ENCODE results near the gene ZYG11B. TPM values are rescaled to one million over a fixed set of nuclear protein-coding genes. Genes with fewer than 3 reads are reported as not detected.
"Not testable (repeated sequence)": the region's sequence is repeated elsewhere in the genome, so short reads cannot be mapped to it uniquely, and the experiment has no call there.

ZYG11B gene
- total and polyA plus RNA-seq, 4 donors = 7.6 to 32.3 (median 18.3) TPM

DNA sequence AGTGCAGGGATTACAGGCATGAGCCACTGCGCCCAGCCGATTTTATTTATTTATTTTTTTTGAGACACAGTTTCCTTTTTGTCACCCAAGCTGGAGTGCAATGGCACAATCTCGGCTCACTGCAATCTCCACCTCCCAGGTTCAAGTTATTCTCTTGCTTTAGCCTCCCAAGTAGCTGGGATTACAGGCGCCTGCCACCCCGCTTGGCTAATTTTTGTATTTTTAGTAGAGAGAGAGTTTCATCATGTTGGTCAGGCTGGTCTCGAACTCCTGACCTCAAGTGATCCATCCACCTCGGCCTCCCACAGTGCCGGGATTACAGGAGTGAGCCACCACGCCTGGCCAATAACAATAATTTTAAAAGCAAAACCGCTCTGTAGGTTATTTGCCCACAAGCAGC is 112.9 kb downstream of the ZYG11B start:
- ATAC-seq (ENCODE audit: low FRiP score); DNase-seq; H3K27me3 ChIP-seq (ENCODE audit: control insufficient read depth in 1 of 2, insufficient read depth in 2 of 2, low read length in 1 of 2); H3K9me3 ChIP-seq (ENCODE audit: control insufficient read depth, low read length); H3K4me3 ChIP-seq (ENCODE audit: low read length in 2 of 2); H3K4me1 ChIP-seq (ENCODE audit: control insufficient read depth in 1 of 2, insufficient read depth in 2 of 2, low read length in 2 of 2); H3K27ac ChIP-seq (ENCODE audit: low read depth in 1 of 2, low read length in 2 of 2); intact Hi-C loops (cut with DNase I); H3K36me3 ChIP-seq (ENCODE audit: control insufficient read depth in 1 of 2, insufficient read depth in 2 of 2, low read length in 1 of 2): not testable (repeated sequence)
- WGBS, 2 donors = 94 to 95% methylated on average over 10 of the region's 10 CpGs

DNA sequence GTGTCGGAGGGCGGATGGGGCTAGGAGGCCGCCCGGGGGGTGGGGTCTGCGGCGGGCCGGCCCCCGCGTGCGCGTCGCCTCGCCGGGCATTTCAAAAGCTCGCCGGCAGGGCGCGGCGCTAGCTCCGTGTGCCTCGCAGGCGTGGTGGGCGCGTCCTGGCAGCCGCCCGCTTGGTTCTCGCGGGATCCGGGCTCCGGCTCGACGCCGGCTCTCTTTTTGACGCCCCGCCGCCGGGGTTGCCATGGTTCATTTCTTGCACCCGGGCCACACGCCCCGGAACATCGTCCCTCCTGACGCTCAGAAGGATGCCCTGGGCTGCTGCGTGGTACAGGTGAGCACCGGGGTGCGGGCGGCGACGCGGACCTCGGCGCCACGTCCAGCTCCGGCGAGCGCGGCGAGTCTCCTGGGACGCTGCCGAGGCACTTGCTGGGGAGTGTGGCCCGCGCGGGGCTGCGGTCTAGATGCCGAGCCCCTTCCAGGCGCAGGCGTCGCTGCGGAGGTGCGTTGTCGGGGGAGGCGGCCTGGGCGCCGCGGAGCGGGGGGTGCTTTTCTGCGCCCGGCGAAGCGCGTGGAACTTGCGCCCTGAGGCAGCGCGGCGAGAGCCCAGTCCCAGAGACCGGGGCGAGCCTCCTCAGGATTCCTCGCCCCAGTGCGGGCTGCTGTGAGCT is 116.5 kb downstream of the ZYG11B start, which contains the start of gene ZYG11A:
TSS of gene ZYG11A (plus strand) at position 118 of the 668 bp plus-strand sequence. CDS start at position 242, 124 bp downstream.
- H3K27me3 ChIP-seq (ENCODE audit: control insufficient read depth in 1 of 2, insufficient read depth in 2 of 2, low read length in 1 of 2) = peaks cover 0 to 2% of the 10 kb centered on the region in 2 donors
- WGBS, 2 donors = 1 to 2% methylated on average over 52 to 88 of the region's 88 CpGs

DNA sequence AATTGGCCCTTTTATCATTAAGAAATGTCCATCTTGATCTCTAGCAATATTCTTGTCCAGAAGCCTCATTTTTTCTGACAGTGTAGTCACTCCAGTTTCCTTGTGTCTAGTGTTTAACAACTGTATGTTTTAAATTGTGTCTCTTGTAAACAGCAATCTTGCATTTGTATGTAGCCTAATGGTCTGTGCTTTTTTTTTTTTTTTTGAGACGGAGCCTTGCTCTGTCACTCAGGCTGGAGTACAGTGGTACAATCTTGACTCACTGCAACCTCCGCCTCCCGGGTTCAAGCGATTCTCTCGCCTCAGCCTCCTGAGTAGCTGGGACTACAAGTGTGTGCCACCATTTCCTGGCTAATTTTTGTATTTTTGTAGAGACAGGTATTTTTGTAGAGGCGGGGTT is 118.9 kb downstream of the ZYG11B start:
- H3K9me3 ChIP-seq (ENCODE audit: control insufficient read depth, low read length); DNase-seq; H3K4me3 ChIP-seq (ENCODE audit: low read length in 2 of 2); H3K27ac ChIP-seq (ENCODE audit: low read depth in 1 of 2, low read length in 2 of 2); intact Hi-C loops (cut with DNase I); H3K36me3 ChIP-seq (ENCODE audit: control insufficient read depth in 1 of 2, insufficient read depth in 2 of 2, low read length in 1 of 2); ATAC-seq (ENCODE audit: low FRiP score); H3K27me3 ChIP-seq (ENCODE audit: control insufficient read depth in 1 of 2, insufficient read depth in 2 of 2, low read length in 1 of 2); H3K4me1 ChIP-seq (ENCODE audit: control insufficient read depth in 1 of 2, insufficient read depth in 2 of 2, low read length in 2 of 2): not testable (repeated sequence)
- WGBS, 2 donors = 77 to 89% methylated on average over 6 of the region's 6 CpGs

More for the DNA sequence above, 116.5 kb downstream of the ZYG11B start, which contains the start of gene ZYG11A:
- no peak within 1 kb of the TSS for H3K4me3 ChIP-seq (ENCODE audit: low read length in 2 of 2)
- peak; percentile 83 for ATAC-seq (ENCODE audit: low FRiP score)
- intact Hi-C loops (cut with DNase I) = no loop called here
- H3K9me3 ChIP-seq (ENCODE audit: control insufficient read depth, low read length) = no peaks in the 10 kb centered on the region
- DNase-seq = peak; percentile 66 to 86
- H3K36me3 ChIP-seq (ENCODE audit: control insufficient read depth in 1 of 2, insufficient read depth in 2 of 2, low read length in 1 of 2) = no peaks in the 10 kb centered on the region
- H3K27ac ChIP-seq (ENCODE audit: low read depth in 1 of 2, low read length in 2 of 2) = no peak within 1 kb of the TSS
- no peaks in the 10 kb centered on the region for H3K4me1 ChIP-seq (ENCODE audit: control insufficient read depth in 1 of 2, insufficient read depth in 2 of 2, low read length in 2 of 2)

DNA sequence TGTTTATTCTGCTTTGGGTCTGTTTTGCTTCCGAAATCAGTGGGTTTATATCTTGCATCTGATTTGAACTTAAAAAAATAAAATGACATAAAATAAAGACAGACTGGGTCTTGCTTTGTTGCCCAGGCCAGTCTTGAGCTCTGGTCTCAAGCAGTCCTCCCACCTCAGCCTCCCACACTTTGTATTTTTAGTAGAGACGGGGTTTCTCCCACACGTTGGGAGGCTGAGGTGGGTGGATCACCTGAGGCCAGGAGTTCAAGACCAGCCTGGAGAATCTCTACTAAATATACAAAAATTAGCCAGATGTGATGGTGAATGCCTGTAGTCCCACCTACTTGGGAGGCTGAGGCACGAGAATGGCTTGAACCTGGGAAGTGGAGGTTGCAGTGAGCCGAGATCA is 122.2 kb downstream of the ZYG11B start:
- Histone ChIP-seq H3K4me3 (ENCODE audit: low read length in 2 of 2) (no peak overlapping the region), H3K36me3 (ENCODE audit: control insufficient read depth in 1 of 2, insufficient read depth in 2 of 2, low read length in 1 of 2) (no peaks in the 10 kb centered on the region), H3K27ac (ENCODE audit: low read depth in 1 of 2, low read length in 2 of 2) (no peak overlapping the region), H3K27me3 (ENCODE audit: control insufficient read depth in 1 of 2, insufficient read depth in 2 of 2, low read length in 1 of 2) (no peaks in the 10 kb centered on the region), H3K4me1 (ENCODE audit: control insufficient read depth in 1 of 2, insufficient read depth in 2 of 2, low read length in 2 of 2) (no peaks in the 10 kb centered on the region), H3K9me3 (ENCODE audit: control insufficient read depth, low read length) (no peaks in the 10 kb centered on the region)
- no peak for DNase-seq
- intact Hi-C loops (cut with DNase I) = no loop called here
- no peak for ATAC-seq (ENCODE audit: low FRiP score)
- WGBS, 2 donors = 79% methylated on average over 5 of the region's 5 CpGs

DNA sequence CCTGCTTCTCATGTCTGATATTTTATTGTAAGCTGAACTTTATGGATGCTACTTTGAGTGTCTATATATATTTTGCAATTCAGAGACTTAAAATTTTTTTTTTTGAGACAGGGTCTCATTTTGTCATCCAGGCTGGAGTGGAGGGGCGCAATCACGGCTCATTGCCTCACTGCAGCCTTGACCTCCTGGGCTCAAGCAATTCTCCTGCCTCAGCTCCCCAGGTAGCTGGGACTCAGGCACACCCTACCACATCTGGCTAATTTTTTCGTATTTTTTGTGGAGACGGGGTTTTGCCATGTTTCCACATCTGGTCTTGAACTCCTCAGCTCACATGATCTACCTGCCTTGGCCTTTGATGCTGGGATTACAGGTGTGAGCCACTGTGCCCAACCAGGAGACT is 124.7 kb downstream of the ZYG11B start:
- no peak for ATAC-seq (ENCODE audit: low FRiP score)
- WGBS, 2 donors = 91% methylated on average over 4 of the region's 4 CpGs
- intact Hi-C loops (cut with DNase I) = no loop called here

DNA sequence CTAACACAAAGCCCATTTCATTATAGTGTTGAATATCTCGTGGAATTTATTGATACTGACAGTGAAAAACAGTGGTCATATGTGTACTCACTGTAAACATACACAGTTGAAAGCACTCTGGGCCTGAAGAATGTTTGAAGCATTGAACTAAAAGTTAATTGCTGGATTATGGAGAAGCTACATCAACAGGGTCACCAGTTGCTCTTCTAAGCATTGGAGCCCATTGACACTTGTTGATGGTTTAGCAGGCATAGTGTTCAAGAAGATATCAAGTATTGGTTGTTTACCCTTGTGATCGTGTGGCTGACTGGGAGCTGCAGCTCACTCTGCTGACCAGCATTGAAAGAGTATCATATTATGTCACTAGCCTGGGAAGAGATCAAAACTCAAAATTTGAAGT is 126.6 kb downstream of the ZYG11B start:
- 88 to 93% methylated on average over 2 of the region's 2 CpGs for WGBS, 2 donors
- no peak for ATAC-seq (ENCODE audit: low FRiP score)
- no peak overlapping the region for H3K27ac ChIP-seq (ENCODE audit: low read depth in 1 of 2, low read length in 2 of 2)
- no peaks in the 10 kb centered on the region for H3K36me3 ChIP-seq (ENCODE audit: control insufficient read depth in 1 of 2, insufficient read depth in 2 of 2, low read length in 1 of 2)
- no peaks in the 10 kb centered on the region for H3K4me1 ChIP-seq (ENCODE audit: control insufficient read depth in 1 of 2, insufficient read depth in 2 of 2, low read length in 2 of 2)
- intact Hi-C loops (cut with DNase I) = no loop called here
- H3K9me3 ChIP-seq (ENCODE audit: control insufficient read depth, low read length) = no peaks in the 10 kb centered on the region
- no peaks in the 10 kb centered on the region for H3K27me3 ChIP-seq (ENCODE audit: control insufficient read depth in 1 of 2, insufficient read depth in 2 of 2, low read length in 1 of 2)
- DNase-seq = no peak
- no peak overlapping the region for H3K4me3 ChIP-seq (ENCODE audit: low read length in 2 of 2)

More for the DNA sequence above, 124.7 kb downstream of the ZYG11B start:
- Histone ChIP-seq H3K36me3 (ENCODE audit: control insufficient read depth in 1 of 2, insufficient read depth in 2 of 2, low read length in 1 of 2) (no peaks in the 10 kb centered on the region), H3K9me3 (ENCODE audit: control insufficient read depth, low read length) (no peaks in the 10 kb centered on the region), H3K4me3 (ENCODE audit: low read length in 2 of 2) (no peak overlapping the region), H3K4me1 (ENCODE audit: control insufficient read depth in 1 of 2, insufficient read depth in 2 of 2, low read length in 2 of 2) (no peaks in the 10 kb centered on the region), H3K27me3 (ENCODE audit: control insufficient read depth in 1 of 2, insufficient read depth in 2 of 2, low read length in 1 of 2) (no peaks in the 10 kb centered on the region), H3K27ac (ENCODE audit: low read depth in 1 of 2, low read length in 2 of 2) (no peak overlapping the region)
- DNase-seq = no peak

DNA sequence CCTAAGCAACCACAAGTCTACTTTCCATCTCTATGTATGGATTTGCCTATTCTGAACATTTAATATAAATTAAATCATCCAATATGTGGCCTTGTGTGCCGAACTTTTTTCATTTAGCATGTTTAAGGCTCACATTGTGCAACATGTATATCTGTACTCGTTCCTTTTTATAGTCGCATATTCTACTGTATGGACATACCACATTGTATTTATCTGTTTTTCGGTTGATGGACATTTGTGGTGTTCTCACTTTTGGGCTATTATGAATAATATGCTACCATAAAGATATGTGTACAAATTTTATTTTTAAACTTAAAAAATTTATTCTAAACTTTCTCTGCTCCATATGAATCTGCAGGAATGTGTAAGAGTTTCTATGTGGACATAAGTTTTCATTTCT is 129.3 kb downstream of the ZYG11B start:
- intact Hi-C loops (cut with DNase I) = no loop called here
- Histone ChIP-seq H3K4me1 (ENCODE audit: control insufficient read depth in 1 of 2, insufficient read depth in 2 of 2, low read length in 2 of 2) (no peaks in the 10 kb centered on the region), H3K27me3 (ENCODE audit: control insufficient read depth in 1 of 2, insufficient read depth in 2 of 2, low read length in 1 of 2) (no peaks in the 10 kb centered on the region), H3K36me3 (ENCODE audit: control insufficient read depth in 1 of 2, insufficient read depth in 2 of 2, low read length in 1 of 2) (no peaks in the 10 kb centered on the region), H3K4me3 (ENCODE audit: low read length in 2 of 2) (no peak overlapping the region), H3K9me3 (ENCODE audit: control insufficient read depth, low read length) (no peaks in the 10 kb centered on the region), H3K27ac (ENCODE audit: low read depth in 1 of 2, low read length in 2 of 2) (no peak overlapping the region)
- WGBS, 2 donors = 94% methylated on average over 4 of the region's 4 CpGs
- DNase-seq (no peak), ATAC-seq (ENCODE audit: low FRiP score) (no peak)

DNA sequence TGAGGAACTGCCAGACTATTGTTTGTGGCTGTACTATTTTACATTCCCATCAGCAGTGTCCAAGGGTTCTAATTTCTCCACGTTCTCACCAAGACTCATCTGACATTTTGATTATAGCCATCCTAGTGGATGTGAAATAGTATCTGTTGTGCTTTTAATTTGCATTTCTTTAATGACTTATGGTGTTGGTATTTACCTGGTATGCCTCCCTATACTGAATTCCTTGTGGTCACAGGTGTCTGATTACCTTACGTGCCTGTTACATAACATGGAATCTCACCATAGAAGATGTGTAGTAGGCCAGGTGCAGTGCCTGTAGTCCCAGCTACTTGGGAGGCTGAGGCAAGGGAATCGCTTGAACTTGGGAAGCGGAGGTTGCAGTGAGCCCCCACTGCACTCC is 129.8 kb downstream of the ZYG11B start:
- H3K36me3 ChIP-seq (ENCODE audit: control insufficient read depth in 1 of 2, insufficient read depth in 2 of 2, low read length in 1 of 2) = no peaks in the 10 kb centered on the region
- no peaks in the 10 kb centered on the region for H3K4me1 ChIP-seq (ENCODE audit: control insufficient read depth in 1 of 2, insufficient read depth in 2 of 2, low read length in 2 of 2)
- no peak overlapping the region for H3K4me3 ChIP-seq (ENCODE audit: low read length in 2 of 2)
- 92 to 95% methylated on average over 4 of the region's 4 CpGs for WGBS, 2 donors
- H3K9me3 ChIP-seq (ENCODE audit: control insufficient read depth, low read length) = no peaks in the 10 kb centered on the region
- intact Hi-C loops (cut with DNase I) = no loop called here
- no peak for ATAC-seq (ENCODE audit: low FRiP score)
- no peak overlapping the region for H3K27ac ChIP-seq (ENCODE audit: low read depth in 1 of 2, low read length in 2 of 2)
- no peaks in the 10 kb centered on the region for H3K27me3 ChIP-seq (ENCODE audit: control insufficient read depth in 1 of 2, insufficient read depth in 2 of 2, low read length in 1 of 2)
- DNase-seq = no peak

DNA sequence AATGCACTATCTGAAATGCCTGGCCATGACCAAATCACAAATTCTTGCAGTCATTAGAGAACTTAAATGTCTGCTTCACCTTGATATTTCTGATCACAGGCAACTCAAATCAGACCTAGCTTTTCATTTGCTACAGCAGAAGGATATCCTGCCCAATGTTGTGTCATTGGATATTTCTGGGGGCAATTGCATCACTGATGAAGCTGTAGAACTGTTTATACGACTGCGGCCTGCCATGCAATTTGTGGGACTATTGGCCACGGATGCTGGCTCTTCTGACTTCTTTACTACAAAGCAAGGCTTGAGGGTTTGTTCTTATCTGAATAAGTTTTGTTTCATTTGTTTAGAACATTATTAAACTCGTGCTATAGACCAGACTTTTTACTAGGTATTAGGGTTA is 131.2 kb downstream of the ZYG11B start:
- WGBS, 2 donors = 78% methylated on average over 4 of the region's 4 CpGs

More for the DNA sequence above, 131.2 kb downstream of the ZYG11B start:
- DNase-seq = no peak
- intact Hi-C loops (cut with DNase I) = no loop called here
- Histone ChIP-seq H3K4me1 (ENCODE audit: control insufficient read depth in 1 of 2, insufficient read depth in 2 of 2, low read length in 2 of 2) (no peaks in the 10 kb centered on the region), H3K27ac (ENCODE audit: low read depth in 1 of 2, low read length in 2 of 2) (no peak overlapping the region), H3K36me3 (ENCODE audit: control insufficient read depth in 1 of 2, insufficient read depth in 2 of 2, low read length in 1 of 2) (no peaks in the 10 kb centered on the region), H3K4me3 (ENCODE audit: low read length in 2 of 2) (no peak overlapping the region), H3K27me3 (ENCODE audit: control insufficient read depth in 1 of 2, insufficient read depth in 2 of 2, low read length in 1 of 2) (no peaks in the 10 kb centered on the region), H3K9me3 (ENCODE audit: control insufficient read depth, low read length) (no peaks in the 10 kb centered on the region)
- no peak for ATAC-seq (ENCODE audit: low FRiP score)
